AML-193 (cell line): ENCODE data around the gene GALNT14.
A peak's percentile ranks its signal among the peaks of the same experiment; 100 is the strongest.
"Not testable (repeated sequence)": the region's sequence is repeated elsewhere in the genome, so short reads cannot be mapped to it uniquely, and the experiment has no call there.

Experiments used
- DNase-seq, 2 experiments: peaks; one replicate each; lab custom pipeline; 2025; lab: John Stamatoyannopoulos, UW

Gene GALNT14

DNA sequence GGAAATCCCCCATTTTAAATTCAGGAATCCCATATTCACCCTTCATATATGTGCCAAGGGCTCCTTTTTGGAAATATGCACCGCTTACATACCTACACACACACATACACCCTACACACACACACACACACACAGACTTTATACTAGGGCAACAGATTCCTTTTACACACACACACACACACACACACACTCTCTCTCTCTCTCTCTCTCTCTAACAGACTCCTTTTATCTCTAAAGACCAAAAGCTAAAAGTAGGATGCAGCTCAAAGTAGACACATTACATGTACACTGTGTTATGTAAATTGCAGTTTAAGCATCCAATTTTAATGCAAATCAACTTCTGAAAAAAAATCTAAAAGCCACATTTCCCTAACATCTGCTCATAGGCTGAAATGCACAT is 200.0 kb downstream of the GALNT14 start:
- DNase-seq: no peak

DNA sequence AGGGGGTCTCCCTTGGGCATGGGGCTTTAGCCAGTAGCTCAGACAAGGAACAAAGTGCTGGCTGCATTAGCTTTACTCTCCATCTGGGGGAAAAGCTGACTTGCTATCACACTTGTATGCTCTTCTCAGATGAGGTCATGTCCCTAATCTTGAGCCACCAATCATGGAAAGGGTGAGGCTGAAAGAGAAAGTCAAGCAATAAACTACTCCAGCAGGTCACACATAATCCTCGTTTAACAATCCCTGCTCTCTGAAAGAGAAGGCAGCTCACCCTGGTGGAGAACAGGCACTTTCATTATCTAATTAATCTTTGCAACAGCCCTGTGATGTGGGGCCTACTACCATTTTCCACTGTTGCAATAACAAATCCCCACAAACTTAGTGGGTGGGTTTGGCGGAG is 201.3 kb downstream of the GALNT14 start:
- DNase-seq: no peak

DNA sequence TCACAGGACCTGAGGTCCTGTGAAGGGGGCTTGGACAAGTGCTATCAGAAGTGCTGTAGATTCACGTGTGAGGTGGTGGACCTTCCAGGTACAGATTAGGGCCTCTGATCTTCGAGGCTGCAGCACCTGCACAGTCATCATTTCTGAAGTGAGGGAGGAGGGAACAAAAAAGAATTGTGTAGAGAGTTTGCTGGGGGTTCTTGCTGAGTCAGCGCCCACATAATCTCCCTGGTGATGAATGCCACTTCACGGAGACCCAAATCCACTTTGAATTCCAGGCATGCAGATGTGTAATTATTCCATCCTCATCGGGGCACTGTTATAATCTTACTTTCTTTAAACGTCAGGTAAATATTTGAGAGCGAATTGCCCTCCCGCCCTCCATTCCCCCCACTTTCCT is 202.4 kb downstream of the GALNT14 start:
- no peak for DNase-seq

DNA sequence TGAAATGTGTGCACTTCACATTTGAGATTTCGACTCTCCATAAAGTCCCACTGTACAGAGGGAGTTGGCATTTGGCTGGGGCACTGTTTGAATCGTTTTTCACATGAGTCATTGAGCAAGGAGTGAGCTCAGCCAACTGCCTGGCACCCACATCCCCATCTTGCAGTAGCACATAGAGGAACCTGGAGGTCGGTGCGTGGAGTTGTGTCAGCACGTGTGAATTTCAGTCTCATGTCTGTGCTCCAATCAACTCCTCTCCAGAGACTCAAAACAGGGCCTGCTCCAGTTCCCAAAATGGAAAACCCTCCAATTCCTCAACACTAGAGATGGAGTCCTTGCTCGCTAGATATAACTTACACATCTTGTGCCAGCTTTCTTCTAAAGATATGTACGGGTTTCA is 204.2 kb downstream of the GALNT14 start:
- DNase-seq: peak; percentile 72 to 85

DNA sequence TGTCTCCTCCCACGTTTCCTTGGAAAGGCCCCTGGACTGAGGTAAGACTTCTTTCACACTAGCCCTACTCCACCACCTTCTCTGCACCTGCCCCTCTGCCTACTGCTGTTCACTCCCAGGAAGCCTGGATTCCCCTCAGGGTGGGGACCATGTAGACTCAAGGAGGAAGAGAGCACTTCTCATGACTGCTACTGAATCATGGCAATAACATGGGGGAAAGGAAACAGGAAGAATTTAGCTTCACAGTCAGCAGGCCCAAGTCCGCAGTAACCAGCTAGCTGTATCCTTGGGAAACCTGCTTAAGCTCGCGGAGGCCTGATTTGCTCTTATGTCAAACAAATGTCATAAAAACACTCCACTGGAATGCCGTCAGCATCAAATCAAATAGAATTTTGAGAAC is 204.7 kb downstream of the GALNT14 start:
- no peak for DNase-seq

DNA sequence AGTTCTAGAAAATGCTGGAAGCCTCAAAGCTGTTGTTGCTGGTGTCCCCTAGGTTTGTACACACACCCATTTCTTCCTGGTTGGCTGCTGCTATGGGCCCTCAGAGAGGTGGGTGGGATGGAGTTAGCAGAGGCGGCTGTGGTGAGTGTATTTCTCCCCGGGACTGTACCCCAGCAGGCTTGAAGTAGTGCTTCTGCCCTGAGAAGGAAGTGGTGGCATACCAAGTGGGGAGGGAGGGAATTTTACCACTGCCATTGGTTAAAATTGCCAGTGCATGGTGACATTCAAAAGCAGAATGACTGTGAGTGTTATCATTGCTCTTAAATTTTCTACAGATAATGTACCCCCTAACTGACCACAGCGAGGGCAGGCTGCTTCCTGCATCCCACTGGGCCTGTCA is 205.4 kb downstream of the GALNT14 start:
- peak; percentile 13 to 31 for DNase-seq

DNA sequence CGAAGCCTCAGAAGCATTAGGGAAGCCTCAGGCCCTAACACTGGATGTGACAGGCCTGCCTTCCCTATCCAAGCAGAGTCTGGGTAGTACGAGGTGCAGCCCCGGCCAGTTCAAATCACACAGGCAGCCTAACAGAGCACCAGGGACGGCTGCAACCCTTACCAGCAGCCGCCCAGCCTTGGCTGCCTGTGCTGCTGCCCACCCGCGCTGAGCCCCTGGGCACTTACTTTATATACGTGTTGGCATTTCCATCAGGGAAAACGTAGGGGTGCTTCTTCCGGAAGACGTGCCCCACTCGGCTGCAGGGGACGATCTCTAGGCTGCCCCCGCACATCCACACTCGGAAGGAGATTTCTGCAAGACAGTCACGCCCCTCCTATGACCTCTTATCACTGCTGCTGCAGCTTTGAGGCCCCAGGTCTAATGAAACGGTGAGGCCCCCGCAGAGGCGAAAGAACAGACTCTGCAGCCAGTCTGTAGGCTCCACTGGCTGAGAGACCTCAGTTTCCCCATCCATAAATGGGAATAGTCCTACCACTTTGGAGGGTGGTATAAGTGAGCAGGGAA is 206.3 kb downstream of the GALNT14 start:
- no peak for DNase-seq

DNA sequence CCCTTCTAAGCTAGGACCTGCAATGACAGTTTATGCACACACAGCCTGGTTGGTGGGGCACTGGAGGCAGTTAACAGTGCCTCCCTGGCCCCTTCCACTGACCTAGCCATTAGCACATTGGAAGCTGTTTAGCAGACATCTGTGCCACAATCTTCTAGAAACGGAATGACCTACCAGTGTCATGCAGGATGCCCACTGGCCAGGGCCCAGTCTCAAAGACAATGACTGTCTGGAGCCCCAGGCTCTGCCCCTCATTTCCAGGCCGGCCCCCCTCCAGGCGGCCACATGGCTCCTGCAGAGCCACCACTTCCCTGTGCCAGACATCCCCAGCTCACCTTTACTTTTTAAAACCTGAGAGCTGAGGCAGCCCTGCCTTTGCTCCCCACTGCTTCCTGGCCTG is 207.5 kb downstream of the GALNT14 start:
- no peak for DNase-seq

DNA sequence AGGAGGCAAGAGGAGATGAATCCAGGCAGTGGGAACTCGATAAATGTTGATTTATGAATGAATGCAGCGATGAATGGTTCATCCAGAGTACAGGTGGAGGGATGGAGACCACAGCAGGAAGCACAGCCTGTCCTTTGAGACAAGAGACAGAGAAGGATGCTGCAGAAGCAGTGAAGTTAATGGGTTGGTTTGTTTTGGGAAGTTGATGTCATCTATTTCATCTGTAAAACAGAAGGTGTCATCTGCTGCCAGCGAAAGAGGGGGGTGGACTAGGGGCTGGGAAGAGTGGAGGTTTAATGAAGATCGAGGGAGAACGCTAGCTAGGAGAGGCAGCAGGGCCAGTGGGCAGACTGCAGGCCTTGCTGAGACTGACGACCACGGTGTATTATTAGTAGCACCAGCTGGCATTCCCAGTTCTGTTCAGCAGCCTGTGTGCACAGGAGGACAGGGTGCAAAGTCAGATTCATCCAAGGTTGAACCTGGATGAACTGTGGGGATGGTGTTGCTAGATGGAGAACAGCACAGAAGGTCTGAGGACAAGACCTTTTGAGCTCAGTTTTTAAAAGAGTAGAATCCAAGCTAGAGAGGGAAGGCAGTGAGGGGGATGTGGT is 210.7 kb downstream of the GALNT14 start:
- no peak for DNase-seq

DNA sequence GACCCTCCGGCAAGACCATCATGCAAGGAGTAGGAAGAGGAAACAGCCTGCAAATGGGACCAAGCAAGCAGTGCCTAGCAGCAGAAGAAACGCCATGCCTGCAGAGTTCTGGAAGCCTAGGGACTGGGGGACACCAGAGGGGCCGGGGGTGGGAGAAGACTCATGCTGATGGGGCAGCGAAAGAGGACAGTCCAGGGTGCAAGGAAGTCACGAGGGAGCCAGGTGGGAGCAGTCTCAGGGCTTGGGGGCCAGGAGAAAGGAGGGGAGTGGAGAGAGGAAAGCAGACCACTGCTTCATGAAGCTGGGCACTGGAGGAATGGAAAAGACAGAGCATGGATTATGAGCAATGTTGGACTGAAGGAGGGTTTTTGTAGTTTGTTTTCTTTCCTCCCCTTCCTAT is 211.6 kb downstream of the GALNT14 start:
- DNase-seq: no peak

DNA sequence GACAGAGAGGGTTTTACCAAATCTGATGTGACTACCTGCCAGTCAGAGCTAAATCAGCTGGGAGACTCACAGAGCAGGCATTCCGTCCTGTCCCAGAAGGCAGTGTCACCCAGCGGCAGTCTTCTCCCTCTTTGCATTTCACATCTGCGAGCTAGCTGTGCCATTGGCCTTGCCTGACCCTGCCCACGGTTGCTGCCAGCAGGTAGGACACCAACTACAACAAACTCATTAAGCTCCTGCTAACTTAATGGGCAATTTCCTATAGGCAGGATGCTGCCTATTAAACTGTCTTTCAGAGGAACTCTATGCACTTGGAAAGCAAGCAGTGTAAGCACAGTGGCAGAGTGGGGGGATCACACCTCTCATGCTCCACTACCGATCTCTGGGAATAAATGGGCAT is 214.6 kb downstream of the GALNT14 start:
- no peak for DNase-seq

DNA sequence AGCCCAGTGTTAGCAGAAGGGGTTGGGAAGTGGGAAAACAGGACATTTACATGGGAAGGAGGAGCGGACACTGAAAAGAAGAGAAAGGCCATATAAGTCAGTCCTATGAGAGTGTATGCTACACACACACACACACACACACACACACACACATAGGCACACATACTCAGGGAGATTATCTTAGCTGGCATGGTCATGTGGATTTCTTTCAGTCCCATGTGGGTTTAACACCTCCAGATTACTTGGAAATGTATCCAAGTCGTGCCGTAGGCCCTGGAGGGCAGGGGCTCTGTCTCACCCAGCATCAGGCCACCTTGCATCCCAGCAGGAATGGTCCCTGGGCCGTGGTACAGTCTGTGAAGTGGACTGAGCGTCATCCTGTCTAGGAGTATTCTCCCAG is 217.7 kb downstream of the GALNT14 start:
- no peak for DNase-seq

DNA sequence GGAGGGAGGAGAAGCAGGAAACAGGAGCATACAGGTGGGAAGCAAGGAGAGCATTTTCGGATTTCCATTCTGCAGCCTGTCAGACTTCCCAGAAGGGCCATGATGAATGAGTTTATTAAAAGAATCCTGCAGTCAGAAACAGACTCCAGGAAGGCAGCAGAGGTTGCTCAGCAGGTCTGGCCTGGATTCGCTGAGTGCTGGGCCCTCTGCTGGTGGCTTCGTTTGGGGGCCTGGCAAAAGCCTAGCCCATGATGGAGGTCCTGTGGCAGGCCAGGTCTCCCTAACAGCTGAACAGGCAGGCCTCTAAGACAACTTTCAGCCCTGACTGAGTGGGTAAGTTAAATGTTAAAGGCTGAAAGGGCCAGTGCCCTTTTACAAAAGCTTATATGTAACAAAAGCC is 222.8 kb downstream of the GALNT14 start:
- DNase-seq: no peak

DNA sequence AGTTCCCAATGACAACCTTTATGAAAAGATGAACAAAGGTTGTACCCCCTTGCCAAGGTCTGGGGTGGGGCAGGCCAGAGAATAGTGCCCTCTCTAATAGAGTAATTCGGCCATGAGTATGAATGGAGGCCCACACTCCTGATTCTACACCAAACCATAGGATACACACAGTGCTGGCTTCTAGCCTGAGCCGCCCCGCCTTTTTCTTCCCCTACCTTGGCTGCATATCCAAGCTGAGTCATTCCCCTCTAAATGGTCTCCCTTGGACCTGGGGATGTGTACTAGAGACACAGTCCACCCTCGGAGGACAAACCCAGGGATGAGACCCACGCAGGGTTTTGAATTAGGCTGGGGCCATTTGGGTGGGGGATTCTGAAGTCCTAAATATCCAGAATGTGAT is 223.8 kb downstream of the GALNT14 start:
- DNase-seq: no peak

DNA sequence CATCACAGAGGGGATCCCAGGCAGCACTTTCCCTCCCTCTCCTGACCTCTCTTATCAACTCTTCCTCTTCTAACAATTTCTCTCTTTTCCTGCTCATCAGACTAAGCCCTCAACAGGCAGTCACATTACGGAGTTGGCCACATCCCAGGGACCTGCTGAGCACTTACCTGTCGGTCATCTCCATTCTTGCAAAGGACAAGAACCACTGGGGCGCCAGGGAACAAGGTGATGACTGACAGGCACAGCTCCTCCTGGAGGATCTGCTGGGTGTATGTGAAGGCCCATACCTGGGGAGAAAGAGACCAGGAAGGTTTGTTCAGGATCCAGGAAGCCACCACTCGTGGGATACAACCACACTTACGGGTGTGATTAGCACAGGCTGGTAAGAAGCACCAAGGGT is 226.2 kb downstream of the GALNT14 start:
- no peak for DNase-seq

DNA sequence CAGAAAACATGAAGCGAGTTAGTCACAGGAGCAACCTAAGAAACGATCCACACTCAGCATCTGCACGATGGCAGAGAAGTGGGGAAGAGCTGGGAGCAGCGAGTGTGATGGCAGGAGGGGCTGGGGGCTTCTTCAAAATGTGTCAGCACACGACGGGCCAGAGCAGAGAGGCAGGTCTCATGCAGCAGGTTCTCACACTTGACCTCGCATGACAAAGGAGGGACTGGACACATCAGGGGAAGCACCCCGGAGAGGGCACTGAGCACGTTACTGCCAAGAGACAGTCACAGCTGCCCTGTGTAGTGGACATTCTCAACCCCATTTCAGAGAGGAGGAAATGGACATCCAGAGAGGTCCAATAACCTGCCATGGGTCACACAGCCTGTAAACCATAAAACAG is 226.9 kb downstream of the GALNT14 start:
- no peak for DNase-seq

DNA sequence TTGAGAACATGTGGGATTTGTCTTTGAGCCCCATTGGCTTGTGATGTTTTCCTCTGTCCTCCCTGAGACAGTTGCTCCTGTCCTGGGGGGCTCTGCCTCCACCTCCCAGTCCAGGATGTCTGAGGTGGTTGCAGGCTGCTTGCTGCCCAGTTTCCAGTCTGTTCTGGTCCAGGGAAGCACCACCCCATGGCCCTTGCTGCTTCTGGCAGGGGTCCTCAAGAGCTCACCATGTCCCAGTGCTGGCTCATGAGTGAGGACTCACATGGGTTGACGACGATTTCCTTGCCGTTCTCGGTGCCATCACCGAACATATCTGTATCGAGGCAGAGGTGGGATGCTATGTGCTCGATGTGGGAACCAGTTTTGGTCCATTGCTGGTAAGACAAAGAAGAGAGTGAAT is 227.6 kb downstream of the GALNT14 start:
- no peak for DNase-seq

DNA sequence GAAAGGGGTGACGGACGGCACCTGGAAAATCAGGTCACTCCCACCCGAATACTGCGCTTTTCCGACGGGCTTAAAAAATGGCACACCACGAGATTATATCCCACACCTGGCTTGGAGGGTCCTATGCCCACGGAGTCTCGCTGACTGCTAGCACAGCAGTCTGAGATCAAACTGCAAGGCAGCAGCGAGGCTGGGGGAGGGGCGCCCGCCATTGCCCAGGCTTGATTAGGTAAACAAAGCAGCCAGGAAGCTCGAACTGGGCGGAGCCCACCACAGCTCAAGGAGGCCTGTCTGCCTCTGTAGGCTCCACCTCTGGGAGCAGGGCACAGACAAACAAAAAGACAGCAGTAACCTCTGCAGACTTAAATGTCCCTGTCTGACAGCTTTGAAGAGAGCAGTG is 233.8 kb downstream of the GALNT14 start:
- not testable (repeated sequence) for DNase-seq

DNA sequence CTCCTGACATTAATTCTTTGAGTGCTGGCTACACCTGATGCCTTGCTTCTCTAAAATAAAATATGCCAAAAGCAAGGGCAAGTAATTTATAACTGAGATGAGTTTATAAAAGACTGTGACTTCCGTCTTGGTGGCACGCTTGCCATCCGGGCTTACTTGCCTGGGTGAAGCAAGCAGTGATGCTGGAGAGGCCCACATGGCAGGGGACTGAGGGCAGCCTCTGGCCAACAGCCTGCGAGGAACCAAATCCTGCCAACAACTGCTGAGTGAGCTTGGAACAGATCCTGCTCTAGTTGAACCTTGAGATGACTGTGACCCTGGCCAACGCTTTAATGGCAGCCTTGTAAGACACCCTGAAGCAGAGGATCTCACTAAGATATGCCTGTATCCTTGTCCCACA is 234.9 kb downstream of the GALNT14 start:
- no peak for DNase-seq

DNA sequence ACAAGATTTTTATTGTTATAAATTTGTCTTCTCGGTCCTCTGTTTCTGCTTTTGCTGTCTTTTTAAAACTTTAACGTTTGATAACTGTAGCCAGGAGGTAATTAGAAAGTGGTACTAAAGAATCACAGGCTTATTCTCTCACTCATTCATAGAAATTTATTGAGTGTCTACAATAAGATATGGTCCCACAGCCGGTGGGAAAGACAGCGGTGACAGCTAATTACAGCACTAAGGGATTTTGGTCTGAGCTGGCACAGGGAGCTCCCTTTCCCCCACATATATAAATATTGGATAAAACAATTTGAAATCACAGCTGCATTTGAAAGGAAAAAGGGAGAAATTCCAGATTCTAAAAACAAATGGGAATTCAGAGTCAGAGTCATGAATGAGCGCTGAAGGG is 237.9 kb downstream of the GALNT14 start:
- DNase-seq: no peak

DNA sequence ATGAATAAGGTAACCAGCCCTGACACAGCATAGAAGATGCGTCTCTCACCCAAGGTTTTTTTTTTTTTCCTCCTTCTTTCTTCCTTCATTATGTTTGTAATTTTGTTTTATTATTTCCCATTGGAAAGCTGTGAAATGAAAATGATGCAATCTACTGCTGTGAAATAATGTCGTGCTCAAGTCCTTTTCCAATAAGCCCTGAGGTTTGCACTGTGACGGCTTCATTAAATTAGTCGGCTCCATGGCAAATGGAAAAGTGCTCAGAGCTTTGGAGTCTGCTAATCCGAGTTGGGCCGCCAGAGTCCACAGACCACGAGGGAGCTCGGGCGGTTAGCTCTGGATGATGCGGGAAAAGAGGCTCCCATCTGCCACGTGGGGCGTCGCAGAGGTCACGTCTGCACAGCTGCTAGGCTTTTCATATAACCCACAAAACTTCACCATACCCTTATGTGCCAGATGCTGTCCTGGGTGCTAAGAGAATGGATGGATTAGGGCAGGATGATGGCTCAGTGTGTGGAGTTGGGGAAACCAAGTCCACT is 238.7 kb downstream of the GALNT14 start:
- no peak for DNase-seq

DNA sequence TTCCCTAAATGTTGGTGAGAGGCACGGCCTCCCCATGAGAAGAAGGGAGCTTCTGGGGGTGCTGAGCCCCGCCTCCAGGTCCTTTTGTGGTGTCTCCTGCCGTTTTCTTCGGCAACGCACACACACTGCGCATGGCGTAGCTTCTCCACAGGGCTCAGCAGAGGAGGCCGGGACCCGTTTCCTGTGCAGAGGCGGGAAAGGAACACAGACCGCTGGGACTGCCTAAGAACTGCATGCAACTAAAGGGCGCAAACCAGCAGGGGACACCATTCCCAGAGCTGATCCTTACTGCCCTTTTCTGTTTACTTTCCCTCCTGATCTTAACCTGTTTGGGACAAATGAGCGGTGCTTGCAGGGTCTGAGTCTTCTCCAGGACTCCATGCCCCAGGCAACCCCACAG is 240.7 kb downstream of the GALNT14 start:
- no peak for DNase-seq

DNA sequence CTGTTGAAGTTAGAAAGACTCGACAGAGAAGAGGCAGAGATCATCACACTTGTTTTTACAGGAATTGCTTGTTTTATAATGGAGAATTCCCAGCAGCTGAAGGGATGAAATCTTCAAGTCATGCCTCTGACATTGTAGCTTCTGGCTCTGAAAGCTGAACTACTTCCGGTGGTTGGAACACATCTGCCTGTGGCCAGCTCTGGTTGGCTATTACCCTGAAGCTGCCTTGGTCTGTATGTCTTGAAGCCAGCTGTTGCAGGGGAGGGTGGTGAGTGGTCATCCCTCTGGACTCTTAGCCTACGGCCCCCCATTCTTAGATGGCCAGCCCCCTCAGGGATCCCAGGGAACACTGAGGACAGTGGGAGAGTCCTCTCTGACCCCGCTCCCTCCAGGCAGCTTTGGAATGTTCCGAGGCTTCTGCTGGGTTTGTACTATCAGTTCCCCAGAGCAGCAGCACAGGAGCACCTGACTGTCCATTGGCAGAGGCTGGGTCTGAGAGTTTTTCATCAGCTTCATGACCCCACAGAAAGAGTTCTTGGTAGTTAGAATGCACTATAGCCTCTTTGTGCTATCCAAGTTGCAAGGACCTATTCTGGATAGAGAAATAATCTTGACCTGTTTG is 243.6 kb downstream of the GALNT14 start:
- DNase-seq: no peak
